Activated CD8-positive, alpha-beta T cell treated with anti-CD3 and anti-CD28 coated beads for 36 hours (primary cell): ENCODE data around the gene OR10AD1. TPM values are rescaled to one million over a fixed set of nuclear protein-coding genes. Genes with fewer than 3 reads are reported as not detected.

Source experiments
- ATAC-seq: fragments of 200-7000 bp; cut with Tn5 transposase; one replicate; pipeline ENCODE4 v1.10.0; 2021; ENCODE audit warnings: mild to moderate bottlenecking, moderate library complexity
- CTCF ChIA-PET: fragments of 350-600 bp; sonication (Branson Sonifier 250); formaldehyde crosslinking; loops from one replicate; lab custom pipeline; 2021; ENCODE audit warnings: antibody characterized with exemption; lab: Charles Lee
- POLR2A ChIA-PET: fragments of 350-600 bp; sonication (Branson Sonifier 250); formaldehyde crosslinking; loops from one replicate; lab custom pipeline; 2021; ENCODE audit warnings: antibody characterized with exemption; lab: Charles Lee
- DNase-seq: peaks from one replicate; pipeline ENCODE4 v3.0.0-alpha.2; 2020
- H3K27ac Mint-ChIP-seq: one replicate; pipeline ENCODE4 v1.8.0; 2021; ENCODE audit warnings: mild to moderate bottlenecking, mixed read lengths
- H3K27me3 Mint-ChIP-seq: one replicate; pipeline ENCODE4 v1.8.0; 2021; ENCODE audit warnings: mixed read lengths
- H3K36me3 Mint-ChIP-seq: one replicate; pipeline ENCODE4 v1.8.0; 2021; ENCODE audit warnings: low read depth, mixed read lengths
- H3K4me1 Mint-ChIP-seq: one replicate; pipeline ENCODE4 v1.8.0; 2021; ENCODE audit warnings: low read depth, mixed read lengths
- H3K4me3 Mint-ChIP-seq: one replicate; pipeline ENCODE4 v1.8.0; 2021; ENCODE audit warnings: mild to moderate bottlenecking, moderate library complexity, mixed read lengths
- H3K9me3 Mint-ChIP-seq: one replicate; pipeline ENCODE4 v1.8.0; 2021; ENCODE audit warnings: mixed read lengths
- CTCF ChIP-seq: fragments of 200-600 bp; IDR thresholded peaks from one replicate; pipeline ENCODE4 v1.8.0; 2022; ENCODE audit warnings: antibody characterized with exemption, mild to moderate bottlenecking
- intact Hi-C: fragments of 100-400 bp; cut with micrococcal nuclease; formaldehyde crosslinking; loops from one replicate; pipeline ENCODE4 v1.10.0; 2022
- total RNA-seq, 2 experiments: library from RNA; stranded (reverse); gene quantifications; one replicate each; pipeline ENCODE4 v1.2.3, GENCODE V29; 2021

OR10AD1 gene
- total RNA-seq, 2 experiments from 2014 or later: not detected

DNA sequence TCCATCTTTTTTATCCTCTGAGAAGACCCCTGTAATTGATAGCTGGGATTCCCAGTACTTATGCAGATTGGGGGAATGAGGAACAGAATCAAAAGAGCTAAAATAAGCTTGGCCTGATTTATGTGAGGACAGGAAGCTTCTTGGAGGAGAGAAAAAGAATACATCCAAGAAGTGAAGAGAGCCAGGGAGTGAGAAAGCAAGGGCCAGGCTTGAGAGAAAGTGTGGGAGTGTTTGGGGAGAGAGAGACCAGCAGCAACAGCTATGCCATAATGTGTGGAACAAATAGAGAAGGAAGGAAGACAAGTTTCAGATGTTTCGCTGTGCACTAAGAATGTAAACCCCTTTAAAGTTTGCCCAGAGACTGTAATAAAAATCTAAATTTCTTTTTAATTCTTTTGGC is 23.6 kb downstream of the OR10AD1 start:
- DNase-seq (no peak), ATAC-seq (no peak)
- POLR2A ChIA-PET: interaction anchor here (0.9 kb wide), 1 partner anchor 9 kb away, joined by 3 read pairs; no protein-coding TSS in a partner anchor
- TF ChIP-seq CTCF: no peak
- Mint-ChIP-seq H3K9me3 (no peaks in the 10 kb centered on the region), H3K36me3 (no peaks in the 10 kb centered on the region), H3K4me1 (peaks cover 19% of the 10 kb centered on the region), H3K27me3 (peaks cover 16% of the 10 kb centered on the region), H3K27ac (no peak overlapping the region), H3K4me3 (no peak overlapping the region)
- intact Hi-C loops: no loop called here
- CTCF ChIA-PET: interaction anchor here (0.7 to 5.1 kb wide), 6 partner anchors 8 to 19 kb away, joined by 3 to 35 read pairs (median 6); no protein-coding TSS in a partner anchor

GRCh38 chr12:48177982-48178381 is 25.1 kb downstream of the OR10AD1 start:
- CTCF ChIA-PET: interaction anchor here (1.1 to 5.1 kb wide), 4 partner anchors 11 to 20 kb away, joined by 3 to 35 read pairs (median 14); no protein-coding TSS in a partner anchor
- POLR2A ChIA-PET: no interaction called here
- ATAC-seq (no peak), DNase-seq (no peak)
- H3K27me3 Mint-ChIP-seq: peaks cover 10% of the 10 kb centered on the region
- peaks cover 16% of the 10 kb centered on the region for H3K4me1 Mint-ChIP-seq
- intact Hi-C loops: no loop called here
- no peaks in the 10 kb centered on the region for H3K36me3 Mint-ChIP-seq
- no peak overlapping the region for H3K27ac Mint-ChIP-seq
- no peak for TF ChIP-seq CTCF
- H3K9me3 Mint-ChIP-seq: no peaks in the 10 kb centered on the region
- no peak overlapping the region for H3K4me3 Mint-ChIP-seq

GRCh38 chr12:48176417-48176751 is 26.7 kb downstream of the OR10AD1 start:
- Mint-ChIP-seq H3K9me3 (no peaks in the 10 kb centered on the region), H3K36me3 (no peaks in the 10 kb centered on the region), H3K27ac (no peak overlapping the region), H3K27me3 (peaks cover 11% of the 10 kb centered on the region), H3K4me1 (peaks cover 9% of the 10 kb centered on the region), H3K4me3 (no peak overlapping the region)
- ATAC-seq (no peak), DNase-seq (no peak)
- no peak for TF ChIP-seq CTCF
- intact Hi-C loops: no loop called here
- ChIA-PET CTCF (interaction anchor here (1.1 to 5.1 kb wide), 5 partner anchors 12 to 442 kb away, joined by 3 to 35 read pairs (median 4); no protein-coding TSS in a partner anchor), POLR2A (interaction anchor here (1.2 kb wide), 1 partner anchor 12 kb away, joined by 3 read pairs; no protein-coding TSS in a partner anchor)

DNA sequence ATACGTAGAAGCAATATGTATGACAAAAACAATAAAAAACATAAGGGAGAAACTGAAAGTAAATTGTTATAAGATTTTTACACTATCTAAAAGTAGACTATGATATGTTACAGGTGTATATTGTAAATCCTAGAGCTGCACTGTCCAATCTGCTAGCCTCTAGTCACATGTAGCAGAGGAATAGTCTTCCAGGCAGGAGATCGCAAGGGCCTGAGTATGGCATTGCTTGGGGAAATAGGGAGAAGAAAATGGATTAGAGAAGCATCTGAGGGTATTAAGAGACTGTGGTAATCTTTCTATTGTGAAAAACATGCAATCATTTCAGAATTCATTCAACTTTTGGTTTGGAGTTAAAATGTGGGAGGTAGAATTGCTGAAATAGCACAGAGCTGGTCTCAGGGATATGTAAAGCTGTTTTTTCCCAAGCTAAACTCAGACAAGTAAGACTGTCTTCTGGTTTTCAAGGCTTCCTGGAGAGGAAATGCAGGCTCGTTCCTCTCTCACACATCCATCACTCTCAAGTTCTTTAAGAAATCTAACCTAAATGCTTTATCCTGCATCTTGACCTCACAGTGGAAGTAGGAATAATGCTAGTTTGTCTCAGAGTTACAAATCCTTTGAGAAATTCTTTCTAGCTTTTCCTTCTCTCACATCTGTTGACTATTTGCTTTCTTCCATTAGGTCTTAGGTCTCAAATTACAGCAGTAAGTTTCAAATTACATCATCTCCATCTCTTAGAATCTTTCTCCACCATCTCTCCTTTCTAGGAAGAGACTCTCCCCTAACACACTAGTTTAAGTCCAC is 27.3 kb downstream of the OR10AD1 start:
- no peak overlapping the region for H3K27ac Mint-ChIP-seq
- intact Hi-C loops: no loop called here
- no peak overlapping the region for H3K4me3 Mint-ChIP-seq
- DNase-seq (no peak), ATAC-seq (no peak)
- CTCF ChIA-PET: interaction anchor here (1.1 to 5.1 kb wide), 6 partner anchors 11 to 442 kb away, joined by 3 to 35 read pairs (median 4); no protein-coding TSS in a partner anchor
- no peaks in the 10 kb centered on the region for H3K36me3 Mint-ChIP-seq
- H3K27me3 Mint-ChIP-seq: peaks cover 8% of the 10 kb centered on the region
- H3K4me1 Mint-ChIP-seq: peaks cover 9% of the 10 kb centered on the region
- POLR2A ChIA-PET: interaction anchor here (1.2 kb wide), 1 partner anchor 12 kb away, joined by 3 read pairs; no protein-coding TSS in a partner anchor
- TF ChIP-seq CTCF: no peak
- no peaks in the 10 kb centered on the region for H3K9me3 Mint-ChIP-seq

- no peak for DNase-seq
- Mint-ChIP-seq H3K9me3 (no peaks in the 10 kb centered on the region), H3K4me1 (no peaks in the 10 kb centered on the region), H3K36me3 (no peaks in the 10 kb centered on the region), H3K27me3 (peaks cover 8% of the 10 kb centered on the region), H3K27ac (no peak overlapping the region), H3K4me3 (no peak overlapping the region)
- CTCF ChIA-PET: interaction anchor here (1.2 to 1.6 kb wide), 2 partner anchors 11 to 16 kb away, joined by 3 to 4 read pairs; no protein-coding TSS in a partner anchor
- intact Hi-C loops: no loop called here
- TF ChIP-seq CTCF: no peak
- POLR2A ChIA-PET: no interaction called here
- no peak for ATAC-seq
These were observed 34.1 kb downstream of the OR10AD1 start for GRCh38 chr12:48169011-48169410.
